Activated CD4-positive, alpha-beta T cell treated with anti-CD3 and anti-CD28 coated beads, Interleukin-2, amount 50 U/mL, for 4 hours (primary cell): ENCODE data around the gene MSS51.
A peak's percentile ranks its signal among the peaks of the same experiment; 100 is the strongest.
"Not testable (repeated sequence)": the region's sequence is repeated elsewhere in the genome, so short reads cannot be mapped to it uniquely, and the experiment has no call there.

Experiments used
- DNase-seq, 2 experiments: peaks; one replicate each; pipeline ENCODE4 v3.0.0-alpha.2; 2020

The MSS51 gene

DNA sequence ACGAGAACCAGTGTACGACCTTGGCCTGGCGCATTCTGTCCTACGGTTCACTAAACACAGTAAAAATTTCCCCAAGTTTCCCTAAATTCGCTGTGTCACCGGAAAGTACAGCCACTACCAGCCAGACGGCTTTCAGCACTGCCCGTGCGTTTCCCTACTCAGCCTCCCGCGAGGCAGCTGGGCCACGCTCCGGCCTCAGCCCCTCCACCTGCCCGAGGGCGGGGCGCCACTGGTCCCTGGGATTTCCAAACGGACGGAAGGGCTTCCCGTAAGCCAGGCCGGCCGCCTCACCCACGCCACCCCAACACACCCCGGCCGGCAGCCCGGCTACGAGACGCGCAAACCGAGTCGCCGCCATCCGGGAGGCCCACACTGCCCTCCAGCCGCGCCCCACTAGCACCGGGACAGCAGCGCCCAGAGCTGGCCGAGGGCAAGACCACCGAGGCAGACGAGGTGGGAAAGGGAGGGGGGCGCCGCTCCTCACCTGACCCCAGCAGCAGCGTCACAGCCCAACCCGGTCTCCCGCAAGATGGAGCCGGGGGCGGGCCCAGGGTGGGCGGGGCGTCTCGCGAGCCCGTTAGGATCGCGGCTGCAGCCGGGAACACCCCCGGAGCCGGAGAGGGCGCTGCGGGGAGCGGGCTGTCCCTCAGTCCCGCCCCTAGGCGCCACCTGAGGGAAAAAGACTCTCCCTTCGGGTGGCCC lies 19.7 kb downstream of the MSS51 start, which contains the start of gene ANXA7:
ANXA7 (minus strand) TSS at position 531 of the 702 bp plus-strand sequence. CDS start 13,202 bp downstream, outside the sequence.
- peak; percentile 92 for DNase-seq

DNA sequence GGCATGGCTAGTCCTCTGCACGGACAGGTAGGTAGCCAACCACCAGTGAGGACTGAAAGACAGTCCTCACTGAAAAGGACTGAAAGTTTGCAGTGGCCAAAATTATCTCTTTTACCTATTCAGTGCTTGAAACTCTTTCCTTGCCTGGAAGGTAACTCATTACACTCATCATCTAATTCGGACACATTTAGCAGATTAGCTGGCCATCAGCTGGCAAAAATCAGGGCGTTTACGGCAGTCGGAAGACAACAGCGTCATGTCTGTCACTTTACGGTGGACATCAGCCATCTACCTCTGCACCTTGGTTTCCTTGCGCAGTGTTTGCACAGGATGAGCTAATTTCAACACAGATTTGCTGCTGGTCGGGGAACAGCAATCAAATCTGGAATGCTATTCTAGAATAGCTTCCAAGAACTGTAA lies 20.2 kb downstream of the MSS51 start:
- no peak for DNase-seq

DNA sequence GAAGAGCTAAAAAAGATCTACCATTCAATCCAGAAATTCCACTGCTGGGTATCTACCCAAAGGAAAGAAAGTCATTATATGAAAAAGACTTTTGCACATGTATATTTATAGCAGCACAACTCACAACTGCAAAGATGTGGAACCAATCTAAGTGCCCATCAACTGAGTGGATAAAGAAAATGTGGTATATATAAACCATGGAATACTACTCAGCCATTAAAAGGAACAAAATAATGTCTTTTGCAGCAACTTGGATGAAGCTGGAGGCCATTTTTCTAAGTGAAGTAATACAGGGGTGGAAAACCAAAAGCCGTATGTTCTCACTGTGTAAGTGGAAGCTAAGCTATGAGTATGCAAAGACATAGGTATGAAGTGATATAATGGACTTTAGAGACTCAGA lies 22.5 kb downstream of the MSS51 start:
- no peak for DNase-seq

DNA sequence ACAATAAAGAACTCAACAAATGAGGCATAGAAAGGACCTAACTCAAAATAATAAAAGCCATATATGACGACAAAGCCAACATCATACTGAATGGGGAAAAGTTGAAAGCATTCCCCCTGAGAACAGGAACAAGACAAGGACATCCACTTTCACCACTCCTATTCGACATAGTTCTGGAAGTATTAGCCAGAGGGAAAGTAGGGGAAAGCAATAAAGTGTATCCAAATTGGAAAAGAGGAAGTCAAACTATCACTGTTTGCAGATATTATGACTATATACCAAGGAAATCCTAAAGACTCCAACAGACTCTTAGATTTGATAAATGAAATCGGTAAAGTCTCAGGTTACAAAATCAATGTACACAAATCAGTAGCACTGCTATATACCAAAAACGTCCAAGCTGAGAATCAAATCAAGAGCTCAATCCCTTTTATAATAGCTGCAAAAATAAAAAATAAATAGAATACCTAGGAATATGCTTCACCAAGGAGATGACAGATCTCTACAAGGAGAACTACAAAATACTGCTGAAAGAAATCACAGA lies 24.3 kb downstream of the MSS51 start:
- DNase-seq: no peak

DNA sequence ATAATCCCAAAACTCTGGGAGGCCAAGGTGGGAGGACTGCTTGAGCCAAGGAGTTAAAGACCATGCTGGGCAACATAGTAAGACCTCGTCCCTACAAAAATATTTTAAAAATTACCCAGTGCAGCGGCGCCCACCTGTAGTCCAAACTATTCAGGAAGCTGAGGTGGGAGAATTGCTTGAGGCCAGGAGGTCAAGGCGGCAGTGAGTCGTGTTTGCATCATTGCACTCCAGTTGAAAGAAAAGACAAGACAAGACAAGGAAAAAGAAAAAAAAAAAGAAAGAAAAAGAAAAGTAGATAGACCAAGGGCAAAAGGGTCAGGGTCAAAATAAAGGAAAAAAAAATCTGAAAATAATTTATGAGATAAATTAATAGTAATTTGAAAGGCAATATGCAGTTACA lies 25.3 kb downstream of the MSS51 start:
- DNase-seq: no peak

DNA sequence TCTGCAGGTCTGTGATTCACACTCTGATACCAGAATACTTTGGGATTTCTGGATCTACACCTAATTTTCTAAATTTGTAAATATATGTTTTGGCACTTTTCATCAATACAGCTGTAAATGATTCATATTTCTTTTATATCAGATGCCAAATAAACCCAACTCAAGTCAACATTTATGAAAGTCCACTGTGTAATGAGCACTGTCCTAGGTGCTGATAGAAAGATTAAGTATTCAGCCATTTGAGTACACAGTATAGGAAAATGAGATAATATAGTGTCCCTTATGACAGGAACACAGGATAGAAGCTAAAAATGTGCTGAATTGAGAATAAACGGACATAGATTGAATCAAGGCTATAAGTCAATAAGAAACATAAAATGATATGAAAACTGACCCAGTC lies 25.9 kb downstream of the MSS51 start:
- no peak for DNase-seq

DNA sequence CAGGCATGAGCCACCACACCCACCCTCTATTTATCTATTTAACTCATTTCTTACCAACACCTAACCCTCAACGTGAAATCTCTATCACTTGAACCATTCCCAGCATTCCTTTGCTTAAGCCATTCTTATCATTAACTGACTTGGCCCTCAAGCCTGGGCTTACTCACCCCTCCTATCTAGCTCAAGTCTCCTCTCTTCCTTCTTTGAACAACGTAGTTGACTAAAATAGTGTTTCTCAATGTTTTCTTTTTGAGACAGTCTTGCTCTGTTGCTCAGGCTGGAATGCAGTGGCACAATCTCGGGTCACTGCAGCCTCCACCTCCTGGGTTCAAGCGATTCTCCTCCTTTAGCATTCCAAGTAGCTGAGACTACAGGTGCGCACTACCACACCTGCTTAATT lies 26.5 kb downstream of the MSS51 start:
- no peak for DNase-seq

DNA sequence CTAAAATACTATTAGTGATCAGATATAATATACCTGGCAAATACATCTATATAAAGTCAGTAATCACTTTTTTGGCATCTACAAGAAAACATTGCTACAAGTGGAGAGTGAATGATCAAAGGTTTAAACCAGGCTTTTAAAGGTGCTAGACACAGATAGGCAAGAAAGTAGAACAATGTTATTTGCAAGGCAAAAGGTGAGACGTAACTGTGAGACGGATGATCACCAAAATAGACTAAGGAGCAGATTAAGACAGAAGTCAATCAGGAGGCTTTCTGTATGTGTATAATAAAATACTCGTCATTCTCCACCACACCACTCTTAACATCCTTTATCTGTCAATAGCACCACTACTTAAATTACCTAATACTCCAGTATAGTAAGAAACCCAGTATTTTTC lies 27.8 kb downstream of the MSS51 start:
- no peak for DNase-seq

DNA sequence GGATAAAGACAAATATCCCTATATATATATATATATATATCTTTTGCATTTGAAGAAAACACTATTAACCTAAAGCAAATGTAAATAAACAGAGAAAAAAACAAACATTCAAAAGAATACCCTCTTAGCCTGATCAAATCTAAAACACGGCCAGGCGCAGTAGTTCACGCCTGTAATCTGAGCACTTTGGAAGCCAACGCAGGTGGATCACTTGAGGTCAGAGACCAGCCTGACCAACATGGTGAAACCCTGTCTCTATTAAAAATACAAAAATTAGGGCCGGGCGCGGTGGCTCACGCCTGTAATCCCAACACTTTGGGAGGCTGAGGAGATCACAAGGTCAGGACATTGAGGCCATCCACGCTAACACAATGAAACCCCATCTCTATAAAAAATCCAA lies 28.7 kb downstream of the MSS51 start:
- DNase-seq: no peak

DNA sequence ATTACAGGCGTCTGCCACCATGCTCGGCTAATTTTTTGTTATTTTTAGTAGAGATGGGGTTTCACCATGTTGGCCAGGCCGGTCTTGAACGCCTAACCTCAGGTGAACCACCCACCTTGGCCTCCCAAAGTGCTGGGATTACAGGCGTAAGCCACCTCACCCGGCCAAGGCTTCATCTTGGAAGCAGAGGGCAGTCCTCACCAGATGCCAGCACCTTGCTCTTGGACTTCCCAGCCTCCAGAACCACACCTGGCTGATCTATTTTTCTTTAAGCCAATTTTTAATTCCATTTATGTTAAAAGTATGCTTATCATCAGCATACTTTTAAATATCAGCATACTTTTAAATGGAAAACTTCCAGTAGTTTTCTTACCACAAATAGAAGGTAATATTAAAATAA lies 31.7 kb downstream of the MSS51 start:
- no peak for DNase-seq

DNA sequence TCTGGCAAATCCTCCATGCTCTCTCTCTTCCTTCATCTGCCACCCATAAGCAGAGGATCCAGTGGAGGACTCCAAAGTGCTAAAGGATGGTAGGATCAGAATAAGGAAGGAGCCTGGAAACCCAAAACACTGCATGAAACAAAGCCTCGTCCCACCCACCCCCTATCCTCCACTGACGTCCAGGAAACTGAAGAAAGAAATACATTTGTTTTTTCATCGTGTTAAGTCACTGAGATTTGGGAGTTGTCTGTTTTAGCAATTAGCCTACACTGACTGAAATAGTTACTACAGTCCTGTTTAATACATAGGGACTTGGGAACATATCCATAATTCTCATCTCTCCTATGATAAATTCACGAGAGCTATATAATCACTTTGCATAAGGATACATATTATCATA lies 34.3 kb downstream of the MSS51 start:
- no peak for DNase-seq

DNA sequence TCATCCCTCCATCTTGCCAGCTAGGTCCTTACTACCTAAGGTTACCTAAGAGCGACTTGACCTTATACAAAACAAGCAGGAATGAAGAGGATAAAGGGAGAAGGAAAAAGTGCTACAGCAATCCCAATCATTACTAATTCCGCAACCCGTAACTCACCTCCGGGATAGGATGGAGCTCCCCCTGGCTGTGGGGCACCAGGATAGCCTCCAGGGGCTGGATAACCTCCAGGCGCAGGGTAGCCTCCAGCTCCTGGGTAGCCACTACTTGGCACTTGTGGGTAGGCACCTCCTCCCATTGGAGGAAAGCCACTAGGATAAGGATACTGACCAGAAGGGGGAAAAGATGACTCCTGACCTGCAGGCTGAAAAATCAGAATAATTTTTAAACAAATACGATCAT lies 35.3 kb downstream of the MSS51 start:
- no peak for DNase-seq

DNA sequence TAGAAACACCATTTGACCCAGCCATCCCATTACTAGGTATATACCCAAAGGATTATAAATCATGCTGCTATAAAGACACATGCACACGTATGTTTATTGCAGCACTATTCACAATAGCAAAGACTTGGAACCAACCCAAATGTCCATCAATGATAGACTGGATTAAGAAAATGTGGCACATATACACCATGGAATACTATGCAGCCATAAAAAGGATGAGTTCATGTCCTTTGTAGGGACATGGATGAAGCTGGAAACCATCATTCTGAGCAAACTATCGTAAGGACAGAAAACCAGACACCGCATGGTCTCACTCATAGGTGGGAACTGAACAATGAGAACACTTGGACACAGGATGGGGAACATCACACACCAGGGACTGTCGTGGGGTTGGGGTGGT lies 39.0 kb downstream of the MSS51 start:
- DNase-seq: not testable (repeated sequence)

DNA sequence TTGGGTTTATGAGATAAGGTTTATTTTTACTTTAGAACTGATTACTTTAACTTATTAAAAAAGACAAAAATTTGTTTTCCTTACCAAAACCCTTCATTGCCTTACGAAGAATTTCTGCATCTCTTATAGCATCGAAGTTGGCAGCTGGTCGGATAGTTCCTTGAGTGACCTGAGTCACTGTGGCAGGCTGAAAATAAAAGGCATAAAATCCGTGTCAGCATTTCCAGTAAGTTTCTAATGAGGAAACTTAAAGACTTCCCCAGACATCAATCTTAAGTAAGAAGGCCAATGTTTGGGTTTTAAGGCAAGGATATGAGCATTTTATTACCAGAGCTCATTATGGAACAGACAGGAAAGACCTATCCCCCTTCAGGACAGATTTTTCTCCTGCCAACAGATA lies 45.1 kb downstream of the MSS51 start:
- DNase-seq: no peak

DNA sequence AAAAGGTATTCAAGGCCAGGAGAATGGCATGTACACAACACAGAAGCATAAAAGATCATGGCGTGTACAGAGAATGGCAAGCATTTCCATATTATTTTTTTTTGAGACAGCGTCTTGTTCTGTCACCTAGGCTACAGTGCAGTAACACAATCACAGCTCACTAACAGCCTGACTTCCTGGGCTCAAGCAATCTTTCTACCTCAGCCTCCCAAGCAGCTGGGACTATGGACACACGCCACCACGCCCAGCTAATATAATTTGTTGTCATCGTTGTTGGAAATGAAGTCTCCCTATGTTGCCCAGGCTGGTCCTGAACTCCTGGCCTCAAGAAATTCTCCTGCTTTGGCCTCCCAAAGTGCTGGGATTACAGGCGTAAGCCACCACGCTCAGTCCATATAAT lies 46.8 kb downstream of the MSS51 start:
- DNase-seq: no peak

DNA sequence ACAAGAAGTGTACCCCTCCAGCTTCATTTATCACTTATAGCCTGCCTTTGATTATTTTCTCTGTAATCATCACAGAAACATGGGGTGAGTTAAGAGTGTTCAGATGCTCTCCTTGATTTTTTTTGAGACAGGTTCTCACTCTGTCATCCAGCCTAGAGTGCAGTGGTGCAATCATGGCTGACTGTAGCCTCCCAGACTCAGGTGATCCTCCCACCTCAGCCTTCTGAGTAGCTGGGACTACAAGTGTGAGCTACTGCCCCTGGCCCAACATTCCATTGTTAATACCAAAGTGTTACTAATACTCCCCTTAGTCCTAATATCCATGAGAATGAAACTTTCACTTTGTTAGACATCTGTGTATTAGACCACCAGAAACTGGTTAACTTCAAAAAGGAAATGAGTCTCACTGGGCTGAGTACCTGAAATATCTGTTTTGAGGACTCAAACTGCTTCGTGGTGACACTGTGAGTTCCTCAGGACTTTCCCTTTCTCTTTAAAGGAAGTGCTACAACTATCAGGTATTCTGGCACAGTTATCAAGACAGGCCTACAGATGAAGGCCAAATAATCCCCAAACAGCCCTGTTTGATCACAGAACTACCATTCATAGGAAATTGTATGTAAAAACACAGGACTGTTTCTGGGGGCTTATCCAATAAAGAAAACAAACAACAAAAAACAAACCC lies 54.2 kb downstream of the MSS51 start:
- no peak for DNase-seq

DNA sequence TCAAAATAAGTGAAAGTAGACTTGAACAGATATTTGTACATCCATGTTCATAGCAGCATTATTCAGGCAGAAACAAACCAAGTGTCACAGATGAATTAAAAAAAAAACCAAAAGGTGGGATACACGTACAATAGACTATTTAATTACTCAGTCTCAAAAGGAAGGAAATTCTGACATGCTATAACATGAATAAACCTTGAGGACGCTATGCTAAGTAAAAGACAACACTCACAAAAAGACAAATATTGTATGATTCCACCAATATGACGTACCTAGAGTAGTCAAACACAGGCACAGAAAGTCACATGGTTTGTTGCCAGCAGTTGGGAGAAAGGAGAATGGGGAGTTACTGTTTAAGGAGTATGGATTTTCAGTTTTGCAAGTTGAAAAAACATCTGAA lies 56.7 kb downstream of the MSS51 start:
- DNase-seq: no peak
